HepG2 (cell line): ENCODE data around the gene LRP10. TPM values are rescaled to one million over a fixed set of nuclear protein-coding genes. Genes with fewer than 3 reads are reported as not detected.

Experiments used
- ATAC-seq: fragments of 200-7000 bp; cut with Tn5 transposase; 3 replicates; pipeline ENCODE4 v1.9.1; 2020; ENCODE audit warnings: mild to moderate bottlenecking, moderate library complexity
- BruUV-seq: library from RNA; stranded (reverse); fragments of 400-500 nt; replicated peaks from 2 replicates; lab custom pipeline; 2021; lab: Mats Ljungman, UMichigan
- CTCF ChIA-PET: fragments of 300-600 bp; formaldehyde crosslinking; extraction: SDS; loops from one replicate; lab custom pipeline; 2021; ENCODE audit warnings: low total read pairs, inconsistent platforms, low intra/inter-chr PET ratio; lab: Yijun Ruan, JAX
- POLR2A ChIA-PET: fragments of 350-600 bp; sonication (Branson Sonifier 250); formaldehyde crosslinking; loops from one replicate; lab custom pipeline; 2020; ENCODE audit warnings: antibody characterized with exemption, inconsistent platforms; lab: Yijun Ruan, JAX
- DNase-seq: peaks from one replicate; pipeline ENCODE4 v3.0.0-alpha.2; 2015; ENCODE audit warnings: low spot score
- FAIRE-seq: peaks from 3 replicates; lab custom pipeline; 2011; peaks lifted over from hg19 to GRCh38; lab: Jason Lieb, UNC
- H2AFZ ChIP-seq: one replicate; pipeline ENCODE4 v1.6.1; 2011; ENCODE audit warnings: low read length, inconsistent platforms
- H3K27ac ChIP-seq: fragments of 300-600 bp; 3 replicates; pipeline ENCODE4 v1.8.0; 2011; ENCODE audit warnings: mixed run types, mild to moderate bottlenecking, mixed read lengths, low read length, inconsistent platforms; ENCODE audit not compliant: insufficient read depth; ENCODE audit errors: extremely low read length
- H3K27me3 ChIP-seq, 2 experiments: fragments of 200-600 bp in 1 of 2; 2 replicates in 1 of 2; 3 replicates in 1 of 2; pipeline versions ENCODE4 v1.6.0 to v1.8.0; 2011; ENCODE audit warnings: low read length in 2 of 2, mild to moderate bottlenecking in 2 of 2, moderate library complexity in 2 of 2, inconsistent platforms in 1 of 2; ENCODE audit not compliant: insufficient read depth in 2 of 2, control insufficient read depth in 1 of 2
- H3K36me3 ChIP-seq, 2 experiments: fragments of 200-600 bp in 1 of 2; replicated peaks in 1 of 2; 2 replicates in 1 of 2; 3 replicates in 1 of 2; pipeline versions ENCODE4 v1.5.1 to v1.8.0; 2011; ENCODE audit warnings: low read length in 2 of 2, inconsistent platforms in 1 of 2; ENCODE audit not compliant: insufficient read depth in 2 of 2, control insufficient read depth in 1 of 2
- H3K4me1 ChIP-seq: 2 replicates; pipeline ENCODE4 v1.5.1; 2012; ENCODE audit warnings: low read length, inconsistent platforms; ENCODE audit not compliant: insufficient read depth
- H3K4me2 ChIP-seq: 2 replicates; pipeline ENCODE4 v1.6.0; 2011; ENCODE audit warnings: low read depth, low read length, inconsistent platforms
- H3K4me3 ChIP-seq, 3 experiments: fragments of 200-600 bp in 1 of 3; sonication (generic), shearing (Covaris generic) in 1 of 3; replicated peaks in 1 of 3; 2 replicates each; pipeline ENCODE4 v1.5.1; 2011 to 2016; ENCODE audit warnings: low read length in 3 of 3, inconsistent platforms in 2 of 3, low read depth in 2 of 3, mild to moderate bottlenecking in 2 of 3, control low read depth in 1 of 3, mixed read lengths in 1 of 3; ENCODE audit not compliant: insufficient read depth in 1 of 3
- H3K79me2 ChIP-seq: one replicate; pipeline ENCODE4 v1.6.1; 2011; ENCODE audit warnings: low read length, inconsistent platforms; ENCODE audit not compliant: insufficient read depth
- H3K9ac ChIP-seq: 2 replicates; pipeline ENCODE4 v1.6.0; 2011; ENCODE audit warnings: mild to moderate bottlenecking, low read depth, low read length, inconsistent platforms; ENCODE audit not compliant: insufficient read depth
- H3K9me3 ChIP-seq: 2 replicates; pipeline ENCODE4 v1.5.1; 2012; ENCODE audit warnings: mild to moderate bottlenecking, low read length
- H4K20me1 ChIP-seq: 2 replicates; pipeline ENCODE4 v1.6.0; 2011; ENCODE audit warnings: inconsistent platforms, mild to moderate bottlenecking, low read length, moderate library complexity; ENCODE audit not compliant: insufficient read depth
- FIP1L1 ChIP-seq: fragments of 200-400 bp; formaldehyde crosslinking; IDR thresholded peaks from 2 replicates; pipeline ENCODE4 v1.6.1; 2018; ENCODE audit warnings: low read depth, mild to moderate bottlenecking, low read length, moderate library complexity, borderline replicate concordance; ENCODE audit not compliant: insufficient read depth
- HBP1 ChIP-seq: IDR thresholded peaks from 2 replicates; pipeline ENCODE4 v1.6.1; 2016; ENCODE audit warnings: low read depth, control low read depth
- HIC2 ChIP-seq: sonication (generic); formaldehyde crosslinking; IDR thresholded peaks from 2 replicates; pipeline ENCODE4 v1.9.0; 2022; ENCODE audit warnings: low read depth, missing genetic modification reagents
- MIER2 ChIP-seq: IDR thresholded peaks from 2 replicates; pipeline ENCODE4 v1.6.1; 2016; ENCODE audit warnings: missing biosample characterization, missing genetic modification reagents
- MTA1 ChIP-seq: sonication (generic); formaldehyde crosslinking; IDR thresholded peaks from 2 replicates; pipeline ENCODE4 v1.4.0; 2020; ENCODE audit warnings: missing genetic modification reagents, mild to moderate bottlenecking, borderline replicate concordance
- REST ChIP-seq, 2 experiments: IDR thresholded peaks; 2 replicates each; pipeline ENCODE4 v1.6.1; 2011 to 2012; ENCODE audit warnings: low read length in 2 of 2, borderline replicate concordance in 1 of 2, low read depth in 1 of 2, mild to moderate bottlenecking in 1 of 2, moderate library complexity in 1 of 2
- RXRB ChIP-seq: IDR thresholded peaks from 2 replicates; pipeline ENCODE4 v1.6.1; 2016; ENCODE audit warnings: borderline replicate concordance, missing genetic modification reagents, missing compliant biosample characterization
- SNAPC2 ChIP-seq: sonication (generic); formaldehyde crosslinking; IDR thresholded peaks from 2 replicates; pipeline ENCODE4 v1.8.1; 2022; ENCODE audit warnings: mild to moderate bottlenecking, missing genetic modification reagents
- TBL1XR1 ChIP-seq: fragments of 150-350 bp; IDR thresholded peaks from 2 replicates; pipeline ENCODE4 v1.6.1; 2014; ENCODE audit warnings: borderline replicate concordance, low read length; ENCODE audit not compliant: partially characterized antibody
- ZNF710 ChIP-seq: sonication (generic); formaldehyde crosslinking; IDR thresholded peaks from 2 replicates; pipeline ENCODE4 v1.5.0; 2020; ENCODE audit warnings: mild to moderate bottlenecking, missing genetic modification reagents, borderline replicate concordance
- ZSCAN21 ChIP-seq: sonication (generic); formaldehyde crosslinking; IDR thresholded peaks from 2 replicates; pipeline ENCODE4 v1.8.0; 2022; ENCODE audit warnings: mild to moderate bottlenecking, missing genetic modification reagents, moderate library complexity, borderline replicate concordance
- WGBS: methylation state at CpG from one replicate; pipeline ENCODE4 v1.1.6; 2017; ENCODE audit warnings: low lambda C conversion rate; 5-methylcytosine and 5-hydroxymethylcytosine counted together
- in situ Hi-C: cut with HindIII; loops from 2 replicates; pipeline ENCODE4 v1.10.0; 2017; ENCODE audit warnings: low pct_unique_long_range_greater_than_20kb; ENCODE audit not compliant: extremely low pct_ligation_motif_present
- intact Hi-C: fragments of 100-400 bp; cut with micrococcal nuclease; formaldehyde crosslinking; loops from one replicate; pipeline ENCODE4 v1.10.0; 2022; ENCODE audit not compliant: unreplicated experiment
- polyA plus RNA-seq, 8 experiments: library from polyadenylated mRNA; depleted of rRNA in 3 of 8; stranded (reverse) in 7 of 8; unstranded in 1 of 8; fragments of >200 nt; fragmentation: Illumina TruSeq in 4 of 8; extraction: Trizol in 4 of 8; gene quantifications; 2 replicates each; pipeline versions ENCODE4 v1.2.1 to v1.2.3, GENCODE V29; 2011 to 2016; ENCODE audit warnings: low read depth in 4 of 8, missing spikeins in 1 of 8, mixed read lengths in 1 of 8; ENCODE audit not compliant: insufficient read depth in 1 of 8
- total RNA-seq, 5 experiments: library from RNA; depleted of rRNA; stranded (reverse); fragments of >200 nt; fragmentation: Illumina TruSeq; extraction: Trizol; gene quantifications; 2 replicates each; pipeline ENCODE4 v1.2.3, GENCODE V29; 2016; ENCODE audit warnings: low read depth in 1 of 5

Gene LRP10
- total and polyA plus RNA-seq, 2 of the 13 experiments (the other 11 are each of a cell fraction or from before 2014, with no cell fraction given), result 16.9 to 45.2 TPM

- intact Hi-C loops (loop anchor here (1.0 kb wide), 6 partner anchors 28 to 343 kb away; no protein-coding TSS in a partner anchor), in situ Hi-C loops (loop anchor here (5.0 kb wide), 1 partner anchor 78 kb away; no protein-coding TSS in a partner anchor)
- no peaks in the 10 kb centered on the region for H3K36me3 ChIP-seq
- H3K27ac ChIP-seq, result no peak overlapping the region
- no peak overlapping the region for H3K4me3 ChIP-seq
- H4K20me1 ChIP-seq, result no peaks in the 10 kb centered on the region
- peaks cover 45% of the 10 kb centered on the region for H3K4me1 ChIP-seq
- H3K27me3 ChIP-seq, result peaks cover 4 to 6% of the 10 kb centered on the region in 2 experiments; a peak in 2 of 5 replicates
- ATAC-seq, result peak; percentile 39
- H2AFZ ChIP-seq, result no peak overlapping the region
- POLR2A ChIA-PET, result interaction anchor here (1.1 to 5.3 kb wide), 5 partner anchors 11 to 195 kb away, joined by 4 to 44 read pairs (median 8); partner anchors contain the start of genes ACIN1, C14orf119, LRP10 and PRMT5
- peak; percentile 83 for DNase-seq
- FAIRE-seq, result peak; percentile 81
- 4% methylated on average over 3 of the region's 3 CpGs for WGBS
- no TSS peak for BruUV-seq
- CTCF ChIA-PET, result interaction anchor here (0.8 to 6.2 kb wide), 7 partner anchors 28 to 343 kb away, joined by 3 to 67 read pairs (median 17); partner anchors contain the start of gene LRP10
- H3K79me2 ChIP-seq, result no peaks in the 10 kb centered on the region
- peak overlapping the region; percentile 16; the same call in 1 of the 2 replicates for H3K4me2 ChIP-seq
- H3K9ac ChIP-seq, result no peak overlapping the region
- no peaks in the 10 kb centered on the region for H3K9me3 ChIP-seq
- no peak for TF ChIP-seq ZSCAN21 (CRISPR knock-in tag)
- peak; percentile 48; the same call in 1 of the 2 replicates for TF ChIP-seq RXRB (CRISPR knock-in tag)
- TF ChIP-seq REST (IDR thresholded peaks at IDR 0.05; ENCODE audit: borderline replicate concordance in 1 of 2, low read depth in 1 of 2, low read length in 2 of 2), result no peak
- no peak for TF ChIP-seq FIP1L1
- no peak for TF ChIP-seq HIC2 (CRISPR knock-in tag)
- TF ChIP-seq MIER2, result no peak
- TF ChIP-seq SNAPC2, result no peak
- TF ChIP-seq ZNF710 (CRISPR knock-in tag), result no peak
- peak; percentile 38 for TF ChIP-seq TBL1XR1
- TF ChIP-seq HBP1 (CRISPR knock-in tag), result no peak
- TF ChIP-seq MTA1 (CRISPR knock-in tag), result no peak
Observed at GRCh38 chr14:22900081-22900799, 28.7 kb downstream of the LRP10 start.
